HepG2 (cell line): ENCODE data around the gene UTP15. TPM values are rescaled to one million over a fixed set of nuclear protein-coding genes. Genes with fewer than 3 reads are reported as not detected.

Experiments
- ARHGAP35 ChIP-seq: sonication (generic); formaldehyde crosslinking; IDR thresholded peaks from 2 replicates; pipeline ENCODE4 v1.9.0; 2022; ENCODE audit warnings: mild to moderate bottlenecking, inconsistent platforms, moderate library complexity, missing genetic modification reagents, borderline replicate concordance
- ATF5 ChIP-seq: sonication (generic); formaldehyde crosslinking; IDR thresholded peaks from 2 replicates; pipeline ENCODE4 v1.4.0; 2020; ENCODE audit warnings: mild to moderate bottlenecking, low read depth, missing genetic modification reagents
- CENPT ChIP-seq: sonication (generic); formaldehyde crosslinking; IDR thresholded peaks from 2 replicates; pipeline ENCODE4 v1.8.0; 2022; ENCODE audit warnings: low read depth, mild to moderate bottlenecking, moderate library complexity, missing genetic modification reagents
- EED ChIP-seq: sonication (generic); formaldehyde crosslinking; IDR thresholded peaks from 2 replicates; pipeline ENCODE4 v1.5.0; 2020; ENCODE audit warnings: mild to moderate bottlenecking, missing genetic modification reagents
- HMGXB3 ChIP-seq: sonication (generic); formaldehyde crosslinking; IDR thresholded peaks from 2 replicates; pipeline ENCODE4 v1.4.0; 2020; ENCODE audit warnings: missing genetic modification reagents, borderline replicate concordance
- HOXA7 ChIP-seq: sonication (generic); formaldehyde crosslinking; IDR thresholded peaks from 2 replicates; pipeline ENCODE4 v1.8.1; 2022; ENCODE audit warnings: mild to moderate bottlenecking, missing genetic modification reagents, moderate library complexity
- MED1 ChIP-seq: sonication (generic); formaldehyde crosslinking; IDR thresholded peaks from 2 replicates; pipeline ENCODE4 v1.4.0; 2020; ENCODE audit warnings: missing genetic modification reagents
- MXD1 ChIP-seq: sonication (generic); formaldehyde crosslinking; IDR thresholded peaks from 2 replicates; pipeline ENCODE4 v1.4.0; 2020; ENCODE audit warnings: mild to moderate bottlenecking, missing genetic modification reagents
- NFATC3 ChIP-seq: sonication (generic); formaldehyde crosslinking; IDR thresholded peaks from 2 replicates; pipeline ENCODE4 v1.5.1; 2020; ENCODE audit warnings: mild to moderate bottlenecking, missing genetic modification reagents
- NPAS2 ChIP-seq: sonication (generic); formaldehyde crosslinking; IDR thresholded peaks from 2 replicates; pipeline ENCODE4 v1.8.0; 2022; ENCODE audit warnings: mild to moderate bottlenecking, missing genetic modification reagents, borderline replicate concordance
- SNRNP70 ChIP-seq: fragments of 200-400 bp; formaldehyde crosslinking; IDR thresholded peaks from 2 replicates; pipeline ENCODE4 v1.6.1; 2017; ENCODE audit warnings: mild to moderate bottlenecking, low read depth, low read length, moderate library complexity
- TCF7L2 ChIP-seq: IDR thresholded peaks from 2 replicates; pipeline ENCODE4 v1.6.1; 2011; ENCODE audit warnings: mild to moderate bottlenecking, low read depth, low read length, moderate library complexity
- TEAD3 ChIP-seq: optimal IDR thresholded peaks from 2 replicates; pipeline ENCODE3; 2016; ENCODE audit warnings: borderline replicate concordance
- TGIF2 ChIP-seq: IDR thresholded peaks from 2 replicates; pipeline ENCODE4 v1.6.1; 2016; ENCODE audit warnings: control low read depth, missing compliant biosample characterization
- YEATS2 ChIP-seq: sonication (generic); formaldehyde crosslinking; IDR thresholded peaks from 2 replicates; pipeline ENCODE4 v1.4.0; 2020; ENCODE audit warnings: missing genetic modification reagents, borderline replicate concordance
- ZBTB14 ChIP-seq: sonication (generic); formaldehyde crosslinking; IDR thresholded peaks from 2 replicates; pipeline ENCODE4 v1.4.0; 2020; ENCODE audit warnings: missing genetic modification reagents
- ZBTB7B ChIP-seq: sonication (generic); formaldehyde crosslinking; IDR thresholded peaks from 2 replicates; pipeline ENCODE4 v1.4.0; 2020; ENCODE audit warnings: missing genetic modification reagents
- ZNF124 ChIP-seq: sonication (generic); formaldehyde crosslinking; IDR thresholded peaks from 2 replicates; pipeline ENCODE4 v1.4.0; 2020; ENCODE audit warnings: missing genetic modification reagents
- ZNF20 ChIP-seq: sonication (generic); formaldehyde crosslinking; IDR thresholded peaks from 2 replicates; pipeline ENCODE4 v1.4.0; 2020; ENCODE audit warnings: mild to moderate bottlenecking, moderate library complexity, missing genetic modification reagents
- ZNF569 ChIP-seq: sonication (generic); formaldehyde crosslinking; IDR thresholded peaks from 2 replicates; pipeline ENCODE4 v1.5.0; 2020; ENCODE audit warnings: mild to moderate bottlenecking, missing genetic modification reagents, moderate library complexity, borderline replicate concordance
- ZNF75D ChIP-seq: sonication (generic); formaldehyde crosslinking; IDR thresholded peaks from 2 replicates; pipeline ENCODE4 v1.8.1; 2023; ENCODE audit warnings: missing genetic modification reagents, mild to moderate bottlenecking, borderline replicate concordance
- ZNF883 ChIP-seq: sonication (generic); formaldehyde crosslinking; IDR thresholded peaks from 2 replicates; pipeline ENCODE4 v1.5.1; 2020; ENCODE audit warnings: mild to moderate bottlenecking, missing genetic modification reagents; ENCODE audit errors: not compliant biosample characterization
- ZSCAN12 ChIP-seq: sonication (generic); formaldehyde crosslinking; IDR thresholded peaks from 2 replicates; pipeline ENCODE4 v1.9.0; 2021; ENCODE audit warnings: mild to moderate bottlenecking, missing genetic modification reagents
- polyA plus RNA-seq, 8 experiments: library from polyadenylated mRNA; depleted of rRNA in 3 of 8; stranded (reverse) in 7 of 8; unstranded in 1 of 8; fragments of >200 nt; fragmentation: Illumina TruSeq in 4 of 8; extraction: Trizol in 4 of 8; gene quantifications; 2 replicates each; pipeline versions ENCODE4 v1.2.1 to v1.2.3, GENCODE V29; 2011 to 2016; ENCODE audit warnings: low read depth in 4 of 8, missing spikeins in 1 of 8, mixed read lengths in 1 of 8; ENCODE audit not compliant: insufficient read depth in 1 of 8
- total RNA-seq, 5 experiments: library from RNA; depleted of rRNA; stranded (reverse); fragments of >200 nt; fragmentation: Illumina TruSeq; extraction: Trizol; gene quantifications; 2 replicates each; pipeline ENCODE4 v1.2.3, GENCODE V29; 2016; ENCODE audit warnings: low read depth in 1 of 5

UTP15 gene
- total and polyA plus RNA-seq, 2 of the 13 experiments (the other 11 are each of a cell fraction or from before 2014, with no cell fraction given): 7.3 to 35.8 TPM

- TF ChIP-seq ZNF20 (CRISPR knock-in tag) (no peak), HOXA7 (CRISPR knock-in tag) (no peak), MXD1 (peak; percentile 80), ZBTB7B (CRISPR knock-in tag) (peak; percentile 49), TCF7L2 (no peak), NFATC3 (CRISPR knock-in tag) (no peak), TEAD3 (CRISPR knock-in tag) (no peak), NPAS2 (CRISPR knock-in tag) (no peak), ZSCAN12 (CRISPR knock-in tag) (no peak), MED1 (CRISPR knock-in tag) (no peak; the same call in 1 of the 2 replicates), EED (0 out of 2 replicates have a peak, but pooled peaks have one; percentile 34), TGIF2 (CRISPR knock-in tag) (no peak), ARHGAP35 (CRISPR knock-in tag) (no peak), ZNF569 (CRISPR knock-in tag) (no peak), ZBTB14 (peak; percentile 29; the same call in 1 of the 2 replicates), ATF5 (CRISPR knock-in tag) (no peak), HMGXB3 (CRISPR knock-in tag) (no peak), YEATS2 (CRISPR knock-in tag) (no peak), CENPT (CRISPR knock-in tag) (no peak), ZNF883 (CRISPR knock-in tag) (no peak), SNRNP70 (no peak), ZNF75D (no peak), ZNF124 (CRISPR knock-in tag) (0 out of 2 replicates have a peak, but pooled peaks have one; percentile 12)
Observed at GRCh38 chr5:73625944-73626811, 60.6 kb downstream of the UTP15 start, which contains the start of gene ARHGEF28 (continued).
